GM23248 (cell line): ENCODE measurements around the gene FBXL3. TPM values are rescaled to one million over a fixed set of nuclear protein-coding genes. Genes with fewer than 3 reads are reported as not detected.

ENCODE experiments used
- DNase-seq: peaks from one replicate; pipeline ENCODE4 v3.0.0-alpha.2; 2015
- H2AFZ ChIP-seq: fragments of 200-600 bp; sonication (generic); 2 replicates; pipeline ENCODE4 v1.6.1; 2016; ENCODE audit warnings: antibody characterized with exemption
- H3F3A ChIP-seq: fragments of 200-600 bp; sonication (generic); 2 replicates; pipeline ENCODE4 v1.6.1; 2016; ENCODE audit warnings: mild to moderate bottlenecking, antibody characterized with exemption, mixed run types; ENCODE audit not compliant: insufficient read depth
- H3K27ac ChIP-seq: fragments of 200-600 bp; sonication (generic); 2 replicates; pipeline ENCODE4 v1.5.1; 2016; ENCODE audit warnings: mild to moderate bottlenecking
- H3K27me3 ChIP-seq: fragments of 200-600 bp; sonication (generic); replicated peaks from 2 replicates; pipeline ENCODE4 v1.6.1; 2016; ENCODE audit warnings: mild to moderate bottlenecking; ENCODE audit not compliant: insufficient read depth
- H3K36me3 ChIP-seq: fragments of 200-600 bp; sonication (generic); 2 replicates; pipeline ENCODE4 v1.6.1; 2016; ENCODE audit warnings: low read depth, mild to moderate bottlenecking
- H3K4me1 ChIP-seq: fragments of 200-600 bp; sonication (generic); 2 replicates; pipeline ENCODE4 v1.6.1; 2016; ENCODE audit warnings: mild to moderate bottlenecking; ENCODE audit not compliant: insufficient read depth
- H3K4me2 ChIP-seq: fragments of 200-600 bp; sonication (generic); one replicate; pipeline ENCODE4 v1.6.1; 2016; ENCODE audit warnings: mild to moderate bottlenecking; ENCODE audit not compliant: unreplicated experiment
- H3K4me3 ChIP-seq: fragments of 200-600 bp; sonication (generic); 2 replicates; pipeline ENCODE4 v1.5.1; 2016; ENCODE audit warnings: mild to moderate bottlenecking
- H3K79me2 ChIP-seq: fragments of 200-600 bp; sonication (generic); 2 replicates; pipeline ENCODE4 v1.6.1; 2016; ENCODE audit warnings: mild to moderate bottlenecking; ENCODE audit not compliant: insufficient read depth
- H3K9ac ChIP-seq: fragments of 200-600 bp; sonication (generic); 2 replicates; pipeline ENCODE4 v1.6.1; 2016; ENCODE audit warnings: mild to moderate bottlenecking
- H3K9me2 ChIP-seq: fragments of 200-600 bp; sonication (generic); 2 replicates; pipeline ENCODE4 v1.6.1; 2016; ENCODE audit warnings: mixed run types, mild to moderate bottlenecking, moderate library complexity; ENCODE audit not compliant: insufficient read depth
- H3K9me3 ChIP-seq: fragments of 200-600 bp; sonication (generic); one replicate; pipeline ENCODE4 v1.6.1; 2017; ENCODE audit warnings: low read depth
- H4K20me1 ChIP-seq: fragments of 200-600 bp; sonication (generic); 2 replicates; pipeline ENCODE4 v1.6.0; 2016; ENCODE audit not compliant: insufficient read depth
- EZH2 ChIP-seq: fragments of 200-600 bp; sonication (generic); IDR thresholded peaks from 2 replicates; pipeline ENCODE4 v1.6.1; 2018; ENCODE audit warnings: antibody characterized with exemption, mild to moderate bottlenecking; ENCODE audit not compliant: insufficient read depth, poor library complexity, severe bottlenecking
- EZH2phosphoT487 ChIP-seq: fragments of 200-600 bp; sonication (generic); IDR thresholded peaks from 2 replicates; pipeline ENCODE4 v1.6.1; 2018; ENCODE audit warnings: antibody characterized with exemption, moderate library complexity, mild to moderate bottlenecking, low read depth; ENCODE audit not compliant: insufficient read depth
- WGBS, 2 experiments: methylation state at CpG; one replicate each; pipeline ENCODE4 v1.1.6; 2015 to 2017; ENCODE audit warnings: low lambda C conversion rate in 2 of 2, low coverage in 1 of 2; ENCODE audit errors: missing lambda C conversion rate in 2 of 2; 5-methylcytosine and 5-hydroxymethylcytosine counted together
- in situ Hi-C: fragments of 300-500 bp; cut with MboI; formaldehyde crosslinking; loops from 2 replicates; pipeline ENCODE4 v1.15.0; 2020
- polyA plus RNA-seq: library from polyadenylated mRNA; unstranded; fragments of >200 nt; fragmentation: Nextera tagmentation; extraction: Ambion mirVana; gene quantifications from 2 replicates; pipeline ENCODE4 v1.2.1, GENCODE V29; 2016
- total RNA-seq: library from RNA; depleted of rRNA; stranded (reverse); fragments of >200 nt; shearing (Covaris generic); gene quantifications from 2 replicates; pipeline ENCODE4 v1.2.3, GENCODE V29; 2014

FBXL3 gene
- total and polyA plus RNA-seq, 2 experiments from 2014 or later, result 44.8 to 83.1 TPM

GRCh38 chr13:77026255-77026860 lies 601 bp downstream of the FBXL3 start:
- Histone ChIP-seq H3K9ac (peak overlapping the region; percentile 99), H3K27ac (peak overlapping the region; percentile 95), H3K4me1 (peaks cover 46% of the 10 kb centered on the region), H3K27me3 (no peaks in the 10 kb centered on the region), H3K79me2 (peaks cover 60% of the 10 kb centered on the region), H3K4me2 (peak overlapping the region; percentile 100), H3K4me3 (peak overlapping the region; percentile 93), H3K36me3 (peaks cover 5% of the 10 kb centered on the region; the same call in 1 of the 2 replicates), H3K9me3 (no peaks in the 10 kb centered on the region), H3F3A (peaks cover 36% of the 10 kb centered on the region), H4K20me1 (peaks cover 27% of the 10 kb centered on the region; the same call in 1 of the 2 replicates), H2AFZ (peak overlapping the region; percentile 89), H3K9me2 (no peaks in the 10 kb centered on the region)
- peak; percentile 86 for DNase-seq
- 0 to 1% methylated on average over 33 to 39 of the region's 62 CpGs for WGBS, 2 experiments
- no peak for TF ChIP-seq EZH2phosphoT487
- no peak for TF ChIP-seq EZH2
- in situ Hi-C loops, result no loop called here

DNA sequence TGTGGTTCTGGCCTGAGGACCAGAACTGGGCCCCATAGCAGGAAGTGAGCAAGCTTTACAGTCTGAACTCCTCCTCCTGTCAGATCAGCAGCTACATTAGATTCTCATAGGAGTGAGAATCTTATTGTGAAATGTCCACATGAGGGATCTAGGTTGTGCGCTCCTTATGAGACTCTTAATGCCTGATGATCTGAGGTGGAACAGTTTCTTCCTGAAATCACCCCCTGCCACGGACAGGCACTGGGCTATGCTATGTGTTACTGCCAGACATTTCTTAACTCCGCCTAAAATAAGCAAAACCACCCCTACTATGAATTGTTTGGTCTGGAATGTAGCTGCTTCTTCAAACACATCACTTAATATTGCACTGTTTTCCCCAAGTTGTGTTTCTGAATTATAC lies 4.6 kb downstream of the FBXL3 start:
- Histone ChIP-seq H3K9me3 (no peaks in the 10 kb centered on the region), H3K36me3 (peaks cover 28% of the 10 kb centered on the region), H3K79me2 (peaks cover 93% of the 10 kb centered on the region), H3K27me3 (no peaks in the 10 kb centered on the region), H3K4me1 (peaks cover 59% of the 10 kb centered on the region), H2AFZ (no peak overlapping the region), H3K9ac (peak overlapping the region; percentile 3; the same call in 1 of the 2 replicates), H3F3A (peaks cover 27% of the 10 kb centered on the region), H4K20me1 (peaks cover 27% of the 10 kb centered on the region; the same call in 1 of the 2 replicates), H3K9me2 (no peaks in the 10 kb centered on the region), H3K27ac (peak overlapping the region; percentile 42), H3K4me2 (peak overlapping the region; percentile 100), H3K4me3 (peak overlapping the region; percentile 49)
- 20 to 25% methylated on average over 3 of the region's 3 CpGs for WGBS, 2 experiments
- DNase-seq, result peak; percentile 63
- TF ChIP-seq EZH2phosphoT487 (no peak), EZH2 (no peak)
- in situ Hi-C loops, result no loop called here

- Histone ChIP-seq H3K4me1 (peaks cover 56% of the 10 kb centered on the region), H4K20me1 (peaks cover 27% of the 10 kb centered on the region; the same call in 1 of the 2 replicates), H3F3A (peaks cover 26% of the 10 kb centered on the region), H3K4me3 (no peak overlapping the region), H3K27ac (no peak overlapping the region), H3K9me2 (no peaks in the 10 kb centered on the region), H3K4me2 (no peak overlapping the region), H3K36me3 (peaks cover 53% of the 10 kb centered on the region), H3K79me2 (peaks cover 100% of the 10 kb centered on the region), H3K9ac (no peak overlapping the region), H3K27me3 (no peaks in the 10 kb centered on the region), H2AFZ (no peak overlapping the region), H3K9me3 (no peaks in the 10 kb centered on the region)
- TF ChIP-seq EZH2 (no peak), EZH2phosphoT487 (no peak)
- in situ Hi-C loops, result no loop called here
- no peak for DNase-seq
Observed at GRCh38 chr13:77019756-77020155, 7.2 kb downstream of the FBXL3 start.

DNA sequence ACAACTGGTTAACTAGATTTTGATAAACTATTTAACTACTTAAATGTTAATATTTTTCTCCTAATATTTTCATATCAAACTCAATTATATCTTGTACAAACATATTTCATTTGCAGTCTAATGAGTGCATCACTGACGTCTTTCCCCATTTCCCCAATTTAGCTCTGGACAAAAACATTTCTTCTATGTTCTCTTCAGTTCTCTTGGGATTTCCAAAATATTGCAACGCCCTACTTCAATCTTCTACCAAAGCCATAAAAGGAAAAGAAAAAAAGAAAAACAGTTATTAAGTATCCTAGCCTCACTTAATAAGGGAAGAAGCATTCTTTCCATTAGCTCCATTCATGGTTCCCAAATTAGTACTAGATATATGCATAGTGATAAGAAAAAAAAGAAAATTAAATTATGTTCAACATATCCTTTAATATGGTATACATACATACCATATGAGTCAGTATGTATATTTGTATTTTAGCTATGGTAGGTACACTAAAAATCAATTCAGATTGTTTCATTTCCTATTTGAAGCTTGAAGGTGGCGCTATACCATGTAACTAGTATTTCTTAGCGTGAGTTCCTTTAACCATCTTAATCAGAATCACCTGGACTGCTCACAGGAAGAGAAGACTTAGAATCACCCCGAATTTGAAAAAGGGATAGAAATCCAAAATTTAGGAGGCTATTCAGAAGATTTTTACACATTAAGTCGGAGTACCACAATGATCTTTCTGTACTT lies 9.9 kb downstream of the FBXL3 start:
- no peak overlapping the region for H2AFZ ChIP-seq
- no peaks in the 10 kb centered on the region for H3K9me3 ChIP-seq
- no peaks in the 10 kb centered on the region for H3K27me3 ChIP-seq
- DNase-seq, result no peak
- TF ChIP-seq EZH2phosphoT487, result no peak
- no peak for TF ChIP-seq EZH2
- H3F3A ChIP-seq, result peaks cover 9% of the 10 kb centered on the region
- in situ Hi-C loops, result no loop called here
- peaks cover 77% of the 10 kb centered on the region for H3K36me3 ChIP-seq
- H3K4me1 ChIP-seq, result peaks cover 29% of the 10 kb centered on the region
- WGBS, 2 experiments, result 63 to 67% methylated on average over 6 of the region's 6 CpGs
- H3K9ac ChIP-seq, result no peak overlapping the region
- H3K79me2 ChIP-seq, result peaks cover 100% of the 10 kb centered on the region
- no peaks in the 10 kb centered on the region for H3K9me2 ChIP-seq
- no peak overlapping the region for H3K27ac ChIP-seq
- peaks cover 14% of the 10 kb centered on the region for H4K20me1 ChIP-seq
- no peak overlapping the region for H3K4me3 ChIP-seq
- H3K4me2 ChIP-seq, result no peak overlapping the region
